Heart left ventricle (tissue), 13 donors: ENCODE measurements around the gene CSN1S1.

Source experiments
- CTCF ChIP-seq, 12 donors: fragments of 200-600 bp; sonication (generic) in 4 of 12; IDR thresholded peaks; one replicate each; pipeline versions ENCODE4 v1.5.0 to v1.8.0; 2018 to 2022; ENCODE audit warnings: antibody characterized with exemption in 12 of 12, mild to moderate bottlenecking in 5 of 12
- POLR2A ChIP-seq, 2 donors: fragments of 450-650 bp; IDR thresholded peaks; one replicate each; pipeline ENCODE4 v1.6.1; 2017; ENCODE audit warnings: antibody characterized with exemption in 2 of 2, mild to moderate bottlenecking in 2 of 2, moderate library complexity in 2 of 2
- donor health status: ischemic (EF 13 %, LVEDD 7.1; RV severe dilation, severe dysfunction).
- donor health status: DM: no; HTN: yes; CAD: no.
- donor health status: DM: no; HTN: no; CAD: no.
- donor health status: ischemic (EF 25% LVEDD 6.9; RV normal size, moderate dysfunction).
- donor health status: ischemic (EF 25% LVEDD 5.7; RV mildly dilated, moderate dysfunction).
- donor health status: ischemic (EF 35%, LVEDD 5.7; RV mildly dilated, moderate dysfunction).
- donor health status: nonischemic (EF 11% LVEDD 7.7; RV severe dilation, severe dysfunction).
- donor health status: DM: yes; HTN: yes; CAD: no.
- donor health status: PGD.
- donor health status: ischemic (EF 29% LVEDD 5.4; RV normal size, mild dysfunction).
- donor health status: nonischemic (EF 23%, LVEDD 6.1; RV moderate dilation, normal function).

DNA sequence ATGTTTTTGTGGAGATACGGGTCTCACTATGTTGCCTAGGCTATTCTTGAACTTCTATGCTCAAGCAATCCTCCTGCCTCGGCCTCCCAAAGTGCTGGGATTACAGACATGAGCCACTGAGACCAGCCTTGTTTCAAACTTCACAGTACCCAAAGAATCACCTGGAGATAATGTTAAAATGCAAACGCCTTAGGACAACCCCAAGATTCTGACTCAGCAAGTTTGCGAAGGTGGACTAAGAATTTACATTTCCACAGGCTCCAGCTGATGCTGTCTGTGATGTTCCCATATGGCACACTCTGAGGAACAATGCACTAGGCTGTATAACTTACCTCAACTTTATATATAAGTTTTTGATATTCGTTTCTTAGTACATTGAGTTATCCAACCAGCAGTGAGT is 63.9 kb downstream of the CSN1S1 start:
- TF ChIP-seq POLR2A (IDR thresholded peaks at IDR 0.05) (no peak), CTCF (IDR thresholded peaks at IDR 0.05) (no peak)
